ENCODE measurements around the gene NANOS1.

DNA sequence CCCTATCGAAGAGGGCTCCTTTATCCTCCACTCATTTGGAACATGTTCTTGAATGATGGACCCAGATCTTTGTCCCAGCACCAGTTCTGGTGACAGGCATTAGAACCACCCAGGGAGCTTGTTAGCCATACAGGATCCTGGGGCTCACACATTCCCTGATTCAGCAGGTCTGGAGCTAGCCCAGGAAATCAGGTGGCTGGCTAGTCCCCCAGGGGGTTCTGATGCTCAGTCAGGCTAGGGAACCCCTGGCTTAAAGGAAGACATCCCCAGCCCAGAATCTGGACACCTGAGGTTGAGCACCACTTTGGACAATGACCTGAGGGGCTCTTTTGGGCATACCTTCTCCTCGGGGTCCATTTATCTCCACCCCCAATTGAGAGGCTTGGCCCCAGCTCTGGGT lies 37.0 kb upstream of the NANOS1 start:
- TF ChIP-seq CTCF (conservative IDR thresholded peaks at IDR 0.05; ENCODE audit: low read depth, low read length) (no peak), EZH2 (IDR thresholded peaks at IDR 0.05; ENCODE audit: low read length, unreplicated experiment) (no peak)
